OCI-LY1 (cell line): ENCODE measurements around the gene HPCAL1.

Source experiments
- CTCF ChIP-seq: fragments of 200-600 bp; sonication (generic), shearing (Covaris generic); IDR thresholded peaks from 2 replicates; pipeline ENCODE4 v1.5.1; 2017; ENCODE audit warnings: mild to moderate bottlenecking, antibody characterized with exemption, low read length, moderate library complexity, mixed read lengths
- EZH2 ChIP-seq: fragments of 200-600 bp; sonication (generic), shearing (Covaris generic); IDR thresholded peaks from 2 replicates; pipeline ENCODE4 v1.8.0; 2017; ENCODE audit warnings: borderline replicate concordance, mixed run types, mild to moderate bottlenecking, antibody characterized with exemption, low read length, moderate library complexity, mixed read lengths

DNA sequence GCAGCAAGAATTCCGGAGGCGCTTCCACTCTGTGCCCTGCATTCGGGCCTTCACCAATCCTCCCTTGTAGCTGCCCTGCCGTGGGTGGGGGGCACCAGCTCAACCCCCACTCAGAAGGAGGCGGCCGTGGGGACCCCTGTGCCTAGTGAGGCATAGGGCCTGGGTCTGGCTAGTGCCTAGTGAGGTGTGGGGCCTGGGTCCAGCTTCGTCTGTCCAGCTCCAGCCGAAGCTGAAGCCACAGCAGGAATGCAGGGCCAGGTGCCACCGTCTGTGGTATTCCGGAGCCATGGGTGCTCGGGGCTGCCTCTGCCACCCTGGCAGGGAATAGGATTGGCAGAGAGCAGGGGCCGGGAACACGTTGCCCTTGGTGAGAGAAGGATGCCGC is 133.1 kb downstream of the HPCAL1 start:
- TF ChIP-seq CTCF (no peak), EZH2 (no peak)
